Kidney (tissue), 14 donors: Measurements from ENCODE around the gene PHLDB1. TPM values are rescaled to one million over a fixed set of nuclear protein-coding genes. Genes with fewer than 3 reads are reported as not detected.

ENCODE experiments used
- DNase-seq, 5 donors: peaks; one replicate each; pipeline ENCODE4 v3.0.0-alpha.2; 2013 to 2020
- FAIRE-seq: peaks from 2 replicates; lab custom pipeline; 2012; peaks lifted over from hg19 to GRCh38; lab: Jason Lieb, UNC
- H3K27ac ChIP-seq, 2 donors: one replicate each; pipeline ENCODE4 v1.7.0; 2013; ENCODE audit warnings: low read depth in 2 of 2, low read length in 2 of 2, inconsistent platforms in 1 of 2
- H3K27me3 ChIP-seq: one replicate; pipeline ENCODE4 v1.7.1; 2013; ENCODE audit warnings: low read length, inconsistent platforms; ENCODE audit not compliant: control insufficient read depth, insufficient read depth
- H3K36me3 ChIP-seq, 3 donors: one replicate each; pipeline versions ENCODE4 v1.7.0 to v1.7.1; 2013; ENCODE audit warnings: low read length in 3 of 3, control low read depth in 1 of 3, inconsistent platforms in 1 of 3; ENCODE audit not compliant: insufficient read depth in 3 of 3, control insufficient read depth in 2 of 3
- H3K4me1 ChIP-seq, 3 donors: one replicate each; pipeline versions ENCODE4 v1.7.0 to v1.7.1; 2013; ENCODE audit warnings: low read length in 3 of 3, inconsistent platforms in 1 of 3, low read depth in 1 of 3; ENCODE audit not compliant: control insufficient read depth in 2 of 3, insufficient read depth in 2 of 3
- H3K4me3 ChIP-seq, 3 donors: one replicate each; pipeline versions ENCODE4 v1.7.0 to v1.8.1; 2013; ENCODE audit warnings: low read length in 3 of 3, control low read depth in 1 of 3, inconsistent platforms in 1 of 3
- H3K9ac ChIP-seq, 3 donors: one replicate each; pipeline versions ENCODE4 v1.7.0 to v1.7.1; 2013; ENCODE audit warnings: low read length in 3 of 3, control low read depth in 1 of 3, inconsistent platforms in 1 of 3
- H3K9me3 ChIP-seq, 3 donors: one replicate each; pipeline versions ENCODE4 v1.7.0 to v1.7.1; 2013; ENCODE audit warnings: low read length in 3 of 3, control low read depth in 1 of 3, inconsistent platforms in 1 of 3; ENCODE audit not compliant: control insufficient read depth in 2 of 3, insufficient read depth in 1 of 3
- CTCF ChIP-seq: IDR thresholded peaks from 3 replicates; pipeline ENCODE4 v1.5.1; 2012; ENCODE audit warnings: mild to moderate bottlenecking, moderate library complexity, borderline replicate concordance; ENCODE audit not compliant: insufficient read depth; ENCODE audit errors: extremely low read depth
- intact Hi-C: fragments of 100-400 bp; cut with DNase I; formaldehyde crosslinking; loops from one replicate; pipeline ENCODE4 v1.11.1; 2022
- polyA plus RNA-seq: library from polyadenylated mRNA; stranded (reverse); fragments of 350-450 nt; fragmentation: Illumina TruSeq; extraction: RNeasy Lipid Tissue Mini Kit (QIAGEN cat#74804); gene quantifications from one replicate; pipeline ENCODE4 v1.2.3, GENCODE V29; 2014; ENCODE audit warnings: low read depth, low replicate concordance; ENCODE audit not compliant: insufficient read depth
- total RNA-seq: library from RNA; stranded (reverse); fragmentation: NEBNext Ultra II Directional; extraction: Animal tissue kit (Norgen Biotek cat#: 25700); gene quantifications from one replicate; pipeline ENCODE4 v1.2.1, GENCODE V29; 2021
- donor health status: control.
- donor health status: control.
- donor health status: control.
- donor health status: control.
- donor health status: control.
- donor health status: DM: yes; HTN: yes; CAD: no.
- donor health status: Normal renal cell carcinoma (clear cell type).

Gene PHLDB1
- total and polyA plus RNA-seq, 2 donors from 2014 or later, result 39.1 to 118 TPM

GRCh38 chr11:118606844-118607228, 579 bp upstream of the PHLDB1 start:
- Histone ChIP-seq H3K27me3 (peaks cover 4% of the 10 kb centered on the region), H3K36me3 (peaks cover 2 to 7% (median 7%) of the 10 kb centered on the region in 3 donors), H3K4me3 (peak overlapping the region in 2 of 3 donors; percentile 26 to 42), H3K9me3 (no peaks in the 10 kb centered on the region), H3K4me1 (peaks cover 15 to 37% (median 35%) of the 10 kb centered on the region in 3 donors), H3K9ac (no peak overlapping the region), H3K27ac (peak overlapping the region; percentile 26 to 34)
- intact Hi-C loops, result no loop called here
- DNase-seq, result no peak
- no peak for FAIRE-seq
- no peak for TF ChIP-seq CTCF

- Histone ChIP-seq H3K27ac (peak overlapping the region; percentile 86 to 94), H3K9ac (peak overlapping the region; percentile 22 to 90 (median 77)), H3K4me3 (peak overlapping the region; percentile 53 to 74 (median 73)), H3K27me3 (peaks cover 4% of the 10 kb centered on the region), H3K9me3 (no peaks in the 10 kb centered on the region), H3K36me3 (no peaks in the 10 kb centered on the region), H3K4me1 (peaks cover 18 to 46% (median 44%) of the 10 kb centered on the region in 3 donors)
- FAIRE-seq (no peak), DNase-seq (peak in 4 of 5 donors; percentile 36 to 92 (median 69))
- intact Hi-C loops, result no loop called here
- no peak for TF ChIP-seq CTCF
Observed at GRCh38 chr11:118608360-118609227, 1.2 kb downstream of the PHLDB1 start.

GRCh38 chr11:118609380-118610224, 2.2 kb downstream of the PHLDB1 start:
- peaks cover 4% of the 10 kb centered on the region for H3K27me3 ChIP-seq
- H3K36me3 ChIP-seq, result peaks cover 0 to 6% (median 0%) of the 10 kb centered on the region in 3 donors
- H3K9me3 ChIP-seq, result no peaks in the 10 kb centered on the region
- H3K4me3 ChIP-seq, result peak overlapping the region; percentile 36 to 74 (median 53)
- intact Hi-C loops, result no loop called here
- DNase-seq (peak in 4 of 5 donors; percentile 38 to 83 (median 58)), FAIRE-seq (no peak)
- H3K4me1 ChIP-seq, result peaks cover 17 to 51% (median 44%) of the 10 kb centered on the region in 3 donors
- peak overlapping the region; percentile 86 to 88 for H3K27ac ChIP-seq
- TF ChIP-seq CTCF, result no peak
- peak overlapping the region in 2 of 3 donors; percentile 22 to 90 for H3K9ac ChIP-seq
